OCI-LY3 (cell line): ENCODE results near the gene ZNF593OS.

Source experiments
- H2AFZ ChIP-seq: fragments of 200-600, 300-600 bp; shearing (Covaris generic); 2 replicates; pipeline ENCODE4 v1.6.0; 2014; ENCODE audit warnings: antibody characterized with exemption, low read depth, low read length
- H3K27ac ChIP-seq: fragments of 200-600, 300-600 bp; sonication (generic); 2 replicates; pipeline ENCODE4 v1.5.1; 2014; ENCODE audit warnings: mild to moderate bottlenecking, low read length, moderate library complexity, mixed read lengths
- H3K27me3 ChIP-seq: fragments of 200-600, 300-600 bp; sonication (generic); 2 replicates; pipeline ENCODE4 v1.6.1; 2014; ENCODE audit warnings: low read depth, low read length, mixed read lengths
- H3K36me3 ChIP-seq: fragments of 200-600, 300-600 bp; sonication (generic); replicated peaks from 2 replicates; pipeline ENCODE3; 2014; ENCODE audit warnings: low read depth, low read length, mixed read lengths
- H3K4me1 ChIP-seq: fragments of 300-600, 200-600 bp; sonication (generic); 2 replicates; pipeline ENCODE4 v1.6.1; 2014; ENCODE audit warnings: low read length, mixed read lengths
- H3K4me2 ChIP-seq: fragments of 200-600, 300-600 bp; sonication (generic); 2 replicates; pipeline ENCODE4 v1.6.1; 2014; ENCODE audit warnings: low read length, mixed read lengths
- H3K4me3 ChIP-seq: fragments of 300-600, 200-600 bp; sonication (generic); 2 replicates; pipeline ENCODE4 v1.5.1; 2014; ENCODE audit warnings: antibody characterized with exemption, mild to moderate bottlenecking, low read length, moderate library complexity
- H3K79me2 ChIP-seq: fragments of 300-600, 200-600 bp; shearing (Covaris generic); 2 replicates; pipeline ENCODE4 v1.6.1; 2014; ENCODE audit warnings: mild to moderate bottlenecking, low read length, mixed read lengths
- H3K9ac ChIP-seq: fragments of 300-600, 200-600 bp; shearing (Covaris generic); 2 replicates; pipeline ENCODE4 v1.6.0; 2014; ENCODE audit warnings: mild to moderate bottlenecking, low read length, moderate library complexity
- H3K9me3 ChIP-seq: fragments of 200-600, 300-600 bp; shearing (Covaris generic); 2 replicates; pipeline ENCODE4 v1.6.1; 2014; ENCODE audit warnings: low read length, mixed read lengths; ENCODE audit not compliant: insufficient read depth
- H4K20me1 ChIP-seq: fragments of 200-600, 300-600 bp; sonication (generic); 2 replicates; pipeline ENCODE4 v1.6.1; 2016; ENCODE audit warnings: low read length, mixed read lengths; ENCODE audit not compliant: insufficient read depth
- CTCF ChIP-seq: fragments of 200-600, 300-600 bp; sonication (generic); IDR thresholded peaks from 2 replicates; pipeline ENCODE4 v1.5.1; 2014; ENCODE audit warnings: antibody characterized with exemption, low read length, low read depth
- EZH2phosphoT487 ChIP-seq: fragments of 200-600 bp; shearing (Covaris generic); IDR thresholded peaks from 2 replicates; pipeline ENCODE4 v1.6.1; 2018; ENCODE audit warnings: antibody characterized with exemption, mixed run types, low read depth

ZNF593OS gene

GRCh38 chr1:26158908-26159742 lies 12.5 kb downstream of the ZNF593OS start, which contains the start of gene FAM110D:
TSS of gene FAM110D (plus strand) at chr1:26159079. CDS start at chr1:26161292, 2,213 bp downstream.
- no peaks in the 10 kb centered on the region for H3K4me1 ChIP-seq
- no peaks in the 10 kb centered on the region for H3K79me2 ChIP-seq
- H3K27me3 ChIP-seq = no peaks in the 10 kb centered on the region
- H3K36me3 ChIP-seq = no peaks in the 10 kb centered on the region
- H3K27ac ChIP-seq = no peak within 1 kb of the TSS
- no peak for TF ChIP-seq EZH2phosphoT487
- no peak for TF ChIP-seq CTCF
- H4K20me1 ChIP-seq = no peaks in the 10 kb centered on the region
- no peak within 1 kb of the TSS for H2AFZ ChIP-seq
- no peak within 1 kb of the TSS for H3K4me2 ChIP-seq
- H3K9me3 ChIP-seq = no peaks in the 10 kb centered on the region
- H3K9ac ChIP-seq = no peak within 1 kb of the TSS
- no peak within 1 kb of the TSS for H3K4me3 ChIP-seq

DNA sequence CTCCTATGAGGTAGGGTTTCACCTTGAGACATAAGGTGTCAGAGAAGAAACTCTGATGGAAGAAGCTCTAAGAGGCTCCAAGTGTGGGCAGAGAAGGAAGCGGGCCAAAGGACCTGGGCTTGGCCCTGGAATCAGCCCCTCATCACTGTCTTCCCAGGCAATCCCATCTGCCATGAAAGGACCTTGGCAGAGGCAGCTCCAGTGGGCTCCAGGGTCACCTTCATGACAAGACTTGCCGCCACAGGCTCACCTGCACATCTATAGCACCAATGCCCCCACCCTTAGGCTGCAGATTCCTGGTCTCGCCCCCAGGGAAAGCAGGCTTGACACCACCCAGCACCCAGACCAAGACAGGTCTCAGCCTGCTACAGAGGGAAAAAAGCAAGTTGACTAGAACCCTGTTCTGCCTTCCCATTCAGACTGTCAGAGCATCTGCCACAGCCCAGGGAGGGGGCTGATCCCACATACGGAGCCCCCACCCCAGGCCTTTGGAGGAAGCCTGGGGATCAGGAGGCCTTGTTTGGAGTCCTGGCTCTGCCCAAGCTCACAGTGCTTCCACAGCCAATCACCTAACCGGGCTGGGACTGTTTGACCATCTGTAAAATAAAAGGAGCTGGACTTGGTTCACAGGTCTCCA lies 13.2 kb downstream of the ZNF593OS start:
- H3K4me2 ChIP-seq = no peak overlapping the region
- no peak overlapping the region for H3K9ac ChIP-seq
- H3K4me1 ChIP-seq = no peaks in the 10 kb centered on the region

GRCh38 chr1:26156285-26157038 lies 15.2 kb downstream of the ZNF593OS start:
- H4K20me1 ChIP-seq = no peaks in the 10 kb centered on the region
- no peaks in the 10 kb centered on the region for H3K4me1 ChIP-seq
- no peaks in the 10 kb centered on the region for H3K27me3 ChIP-seq
- TF ChIP-seq CTCF (no peak), EZH2phosphoT487 (no peak)
- H3K27ac ChIP-seq = no peak overlapping the region
- H3K36me3 ChIP-seq = no peaks in the 10 kb centered on the region
- H3K79me2 ChIP-seq = no peaks in the 10 kb centered on the region
- H3K9ac ChIP-seq = no peak overlapping the region
- H3K4me3 ChIP-seq = no peak overlapping the region
- H3K9me3 ChIP-seq = no peaks in the 10 kb centered on the region
- H3K4me2 ChIP-seq = no peak overlapping the region
- no peak overlapping the region for H2AFZ ChIP-seq

More for the DNA sequence above, 13.2 kb downstream of the ZNF593OS start:
- Histone ChIP-seq H3K36me3 (no peaks in the 10 kb centered on the region), H3K27ac (no peak overlapping the region), H2AFZ (no peak overlapping the region), H3K79me2 (no peaks in the 10 kb centered on the region), H3K27me3 (no peaks in the 10 kb centered on the region), H4K20me1 (no peaks in the 10 kb centered on the region), H3K4me3 (no peak overlapping the region), H3K9me3 (no peaks in the 10 kb centered on the region)
- no peak for TF ChIP-seq EZH2phosphoT487
- no peak for TF ChIP-seq CTCF
